GM10266 (cell line): ENCODE results near the gene AMPD3.

Experiments
- DNase-seq: peaks from one replicate; pipeline ENCODE4 v3.0.0; 2012; ENCODE audit errors: extremely low spot score
- CTCF ChIP-seq: IDR thresholded peaks from 2 replicates; pipeline ENCODE4 v1.5.1; 2012; ENCODE audit warnings: mild to moderate bottlenecking, low read depth; ENCODE audit not compliant: control insufficient read depth, insufficient read depth; ENCODE audit errors: missing control alignments

Gene AMPD3

GRCh38 chr11:10496296-10496936 is 41.4 kb downstream of the AMPD3 start:
- DNase-seq = no peak
- TF ChIP-seq CTCF = no peak

GRCh38 chr11:10497371-10498021 is 42.4 kb downstream of the AMPD3 start:
- DNase-seq = no peak
- TF ChIP-seq CTCF = no peak

GRCh38 chr11:10498022-10498400 is 42.9 kb downstream of the AMPD3 start:
- TF ChIP-seq CTCF = no peak
- no peak for DNase-seq

- TF ChIP-seq CTCF = no peak
- DNase-seq = no peak
These were observed 43.6 kb downstream of the AMPD3 start for GRCh38 chr11:10498426-10499250.

- TF ChIP-seq CTCF = no peak
- DNase-seq = no peak
These were observed 44.4 kb downstream of the AMPD3 start for GRCh38 chr11:10499452-10499851.

GRCh38 chr11:10499874-10500601 is 45.0 kb downstream of the AMPD3 start:
- no peak for TF ChIP-seq CTCF
- no peak for DNase-seq
